ENCODE data around the gene PRKAG3. TPM values are rescaled to one million over a fixed set of nuclear protein-coding genes. Genes with fewer than 3 reads are reported as not detected.

Gene PRKAG3
- total RNA-seq, 2 experiments from 2014 or later, result not detected

- peaks cover 4% of the 10 kb centered on the region for H3K9me3 Mint-ChIP-seq (ENCODE audit: insufficient read depth)
- DNase-seq (no peak), ATAC-seq (no peak)
- ChIA-PET POLR2A (no interaction called here), CTCF (interaction anchor here (0.8 to 2.9 kb wide), 2 partner anchors 10 to 158 kb away, joined by 3 to 11 read pairs; no protein-coding TSS in a partner anchor)
- H3K36me3 Mint-ChIP-seq (ENCODE audit: low read depth), result no peaks in the 10 kb centered on the region
- no peak overlapping the region for H3K4me3 Mint-ChIP-seq
- no peak overlapping the region for H3K27ac Mint-ChIP-seq
- peaks cover 41% of the 10 kb centered on the region for H3K27me3 Mint-ChIP-seq (ENCODE audit: low read depth)
- H3K4me1 Mint-ChIP-seq (ENCODE audit: low read depth), result no peaks in the 10 kb centered on the region
These were observed 5.9 kb upstream of the PRKAG3 start for GRCh38 chr2:218837495-218837894.

- H3K27me3 Mint-ChIP-seq (ENCODE audit: low read depth), result peaks cover 40% of the 10 kb centered on the region
- POLR2A ChIA-PET, result no interaction called here
- H3K27ac Mint-ChIP-seq, result no peak overlapping the region
- DNase-seq (no peak), ATAC-seq (no peak)
- H3K36me3 Mint-ChIP-seq (ENCODE audit: low read depth), result no peaks in the 10 kb centered on the region
- peaks cover 4% of the 10 kb centered on the region for H3K9me3 Mint-ChIP-seq (ENCODE audit: insufficient read depth)
- H3K4me1 Mint-ChIP-seq (ENCODE audit: low read depth), result no peaks in the 10 kb centered on the region
- no peak overlapping the region for H3K4me3 Mint-ChIP-seq
- CTCF ChIA-PET, result no interaction called here
These were observed 3.1 kb upstream of the PRKAG3 start for GRCh38 chr2:218834685-218835084.

GRCh38 chr2:218833023-218833609, 1.5 kb upstream of the PRKAG3 start:
- Mint-ChIP-seq H3K4me1 (ENCODE audit: low read depth) (no peaks in the 10 kb centered on the region), H3K27ac (no peak overlapping the region), H3K27me3 (ENCODE audit: low read depth) (peaks cover 30% of the 10 kb centered on the region), H3K4me3 (no peak overlapping the region), H3K9me3 (ENCODE audit: insufficient read depth) (peaks cover 4% of the 10 kb centered on the region), H3K36me3 (ENCODE audit: low read depth) (no peaks in the 10 kb centered on the region)
- POLR2A ChIA-PET, result no interaction called here
- DNase-seq (no peak), ATAC-seq (no peak)
- CTCF ChIA-PET, result interaction anchor here (1.0 kb wide), 1 partner anchor 18 kb away, joined by 4 read pairs; no protein-coding TSS in a partner anchor

DNA sequence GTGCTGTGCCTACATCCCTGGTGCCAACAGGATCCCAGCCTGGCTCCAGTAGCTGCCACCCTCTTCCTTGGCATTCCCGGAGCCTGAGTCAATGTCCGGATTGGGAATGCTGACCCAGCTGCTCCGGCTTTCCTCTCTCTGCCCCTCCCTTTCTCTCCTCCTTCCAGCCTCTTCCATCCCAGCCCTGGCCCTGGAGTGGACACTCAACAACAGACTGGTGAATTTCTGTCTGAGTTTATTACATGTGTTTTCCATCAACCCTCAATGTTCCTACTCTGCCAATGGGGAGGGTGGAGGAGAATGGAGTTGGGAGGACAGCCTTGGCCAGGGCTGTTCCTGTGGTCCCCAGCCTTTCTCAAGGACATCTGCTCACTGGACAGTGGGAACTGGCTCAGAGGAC, 917 bp upstream of the PRKAG3 start:
- peaks cover 25% of the 10 kb centered on the region for H3K27me3 Mint-ChIP-seq (ENCODE audit: low read depth)
- H3K9me3 Mint-ChIP-seq (ENCODE audit: insufficient read depth), result peaks cover 2% of the 10 kb centered on the region
- no peaks in the 10 kb centered on the region for H3K4me1 Mint-ChIP-seq (ENCODE audit: low read depth)
- ChIA-PET POLR2A (no interaction called here), CTCF (no interaction called here)
- no peak overlapping the region for H3K4me3 Mint-ChIP-seq
- H3K36me3 Mint-ChIP-seq (ENCODE audit: low read depth), result no peaks in the 10 kb centered on the region
- no peak overlapping the region for H3K27ac Mint-ChIP-seq
- DNase-seq (no peak), ATAC-seq (no peak)

- ATAC-seq, result no peak
- ChIA-PET CTCF (no interaction called here), POLR2A (no interaction called here)
- Mint-ChIP-seq H3K27ac (no peak overlapping the region), H3K9me3 (ENCODE audit: insufficient read depth) (no peaks in the 10 kb centered on the region), H3K27me3 (ENCODE audit: low read depth) (peaks cover 22% of the 10 kb centered on the region), H3K4me3 (no peak overlapping the region), H3K36me3 (ENCODE audit: low read depth) (no peaks in the 10 kb centered on the region), H3K4me1 (ENCODE audit: low read depth) (no peaks in the 10 kb centered on the region)
- no peak for DNase-seq
These were observed 478 bp upstream of the PRKAG3 start for GRCh38 chr2:218832081-218832480.

DNA sequence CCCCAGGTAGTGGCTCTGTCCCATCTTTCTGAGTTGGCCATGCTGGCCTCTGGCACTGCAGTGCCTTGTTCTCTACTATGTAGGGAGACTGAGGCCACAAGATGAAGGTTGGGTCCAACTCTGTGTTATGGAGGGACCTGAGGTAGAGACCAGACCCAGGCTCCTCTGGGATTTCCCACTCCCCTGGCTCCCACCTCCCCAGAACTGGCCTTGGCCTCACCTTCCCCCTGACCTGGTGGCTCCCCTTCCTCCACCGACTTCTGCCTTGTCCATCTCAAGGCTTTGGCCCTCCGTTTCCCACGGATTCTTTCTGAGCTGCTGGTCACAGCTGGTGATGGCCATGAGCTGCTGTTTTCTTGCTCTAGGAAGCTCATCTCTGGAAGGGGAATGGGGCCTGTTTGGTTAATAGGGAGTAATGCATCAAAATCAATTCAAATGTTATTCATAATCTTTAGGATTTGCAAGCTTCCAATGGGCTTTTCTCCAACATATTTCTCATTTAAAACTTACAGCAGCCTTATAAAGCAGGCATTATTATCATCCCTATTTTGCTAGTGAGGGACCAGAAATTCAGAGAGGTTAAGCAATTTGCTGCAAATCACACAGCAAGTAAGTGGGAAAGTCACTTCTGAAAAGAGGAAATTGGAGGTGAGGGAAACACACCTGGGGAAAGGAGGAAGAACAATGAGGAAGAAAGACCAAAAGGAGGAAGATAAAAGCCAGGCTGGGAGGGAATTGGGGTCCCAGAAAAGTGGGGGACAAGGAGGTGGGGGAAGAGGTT, 887 bp downstream of the PRKAG3 start:
- ChIA-PET POLR2A (no interaction called here), CTCF (interaction anchor here (1.6 kb wide), 1 partner anchor 17 kb away, joined by 4 read pairs; no protein-coding TSS in a partner anchor)
- H3K4me1 Mint-ChIP-seq (ENCODE audit: low read depth), result no peaks in the 10 kb centered on the region
- H3K27ac Mint-ChIP-seq, result no peak overlapping the region
- H3K36me3 Mint-ChIP-seq (ENCODE audit: low read depth), result no peaks in the 10 kb centered on the region
- peaks cover 19% of the 10 kb centered on the region for H3K27me3 Mint-ChIP-seq (ENCODE audit: low read depth)
- DNase-seq, result no peak
- no peak overlapping the region for H3K4me3 Mint-ChIP-seq
- H3K9me3 Mint-ChIP-seq (ENCODE audit: insufficient read depth), result no peaks in the 10 kb centered on the region
- no peak for ATAC-seq

DNA sequence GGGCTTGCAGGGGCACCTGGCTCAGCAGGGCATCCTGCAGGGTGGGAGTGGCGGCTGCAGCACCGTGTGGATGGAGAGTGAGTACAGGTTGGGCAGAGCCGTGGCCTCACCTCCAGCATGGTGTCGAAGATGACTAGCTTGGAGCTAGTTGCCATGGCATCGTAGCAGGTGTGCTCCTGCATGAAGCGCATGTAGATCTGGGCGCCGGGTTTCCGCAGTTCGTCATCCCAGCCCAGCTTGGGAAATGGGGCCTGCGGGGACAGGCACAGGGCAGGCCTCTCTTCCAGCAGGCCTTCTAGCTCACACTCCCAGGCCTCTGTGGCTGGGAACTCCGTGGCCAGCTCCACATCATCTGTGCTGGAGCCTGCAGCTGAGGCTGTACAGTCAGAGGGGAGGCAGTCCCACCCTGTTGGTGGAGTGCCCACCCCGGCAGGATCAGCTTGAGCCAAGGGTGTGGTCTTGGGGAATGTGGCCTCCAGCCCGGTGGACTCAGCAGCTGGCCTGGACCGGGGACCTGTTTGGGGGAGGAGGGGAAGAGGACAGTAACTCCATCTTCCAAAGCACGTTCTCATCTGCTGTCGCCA, 1.6 kb downstream of the PRKAG3 start:
- Mint-ChIP-seq H3K27ac (no peak overlapping the region), H3K27me3 (ENCODE audit: low read depth) (peaks cover 17% of the 10 kb centered on the region), H3K4me1 (ENCODE audit: low read depth) (no peaks in the 10 kb centered on the region), H3K9me3 (ENCODE audit: insufficient read depth) (no peaks in the 10 kb centered on the region), H3K36me3 (ENCODE audit: low read depth) (no peaks in the 10 kb centered on the region), H3K4me3 (no peak overlapping the region)
- no peak for DNase-seq
- no peak for ATAC-seq
- CTCF ChIA-PET, result interaction anchor here (1.6 kb wide), 1 partner anchor 18 kb away, joined by 4 read pairs; no protein-coding TSS in a partner anchor
- POLR2A ChIA-PET, result no interaction called here

DNA sequence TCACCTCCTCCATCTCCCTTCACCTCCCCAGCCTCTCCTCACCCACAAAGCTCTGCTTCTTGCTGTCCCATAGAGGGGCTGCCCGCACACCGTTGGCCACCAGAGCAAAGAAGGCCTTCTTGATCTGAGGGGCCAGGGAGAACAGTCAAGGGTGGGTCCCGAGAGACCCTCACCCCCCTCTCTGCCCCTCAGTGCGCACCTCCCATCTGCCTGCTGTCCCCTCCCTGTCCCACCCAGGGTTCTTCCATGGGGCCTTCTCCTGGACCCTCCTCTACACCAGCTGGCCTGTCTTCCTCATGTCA, 3.2 kb downstream of the PRKAG3 start:
- CTCF ChIA-PET, result no interaction called here
- H3K9me3 Mint-ChIP-seq (ENCODE audit: insufficient read depth), result no peaks in the 10 kb centered on the region
- no peak for ATAC-seq

DNA sequence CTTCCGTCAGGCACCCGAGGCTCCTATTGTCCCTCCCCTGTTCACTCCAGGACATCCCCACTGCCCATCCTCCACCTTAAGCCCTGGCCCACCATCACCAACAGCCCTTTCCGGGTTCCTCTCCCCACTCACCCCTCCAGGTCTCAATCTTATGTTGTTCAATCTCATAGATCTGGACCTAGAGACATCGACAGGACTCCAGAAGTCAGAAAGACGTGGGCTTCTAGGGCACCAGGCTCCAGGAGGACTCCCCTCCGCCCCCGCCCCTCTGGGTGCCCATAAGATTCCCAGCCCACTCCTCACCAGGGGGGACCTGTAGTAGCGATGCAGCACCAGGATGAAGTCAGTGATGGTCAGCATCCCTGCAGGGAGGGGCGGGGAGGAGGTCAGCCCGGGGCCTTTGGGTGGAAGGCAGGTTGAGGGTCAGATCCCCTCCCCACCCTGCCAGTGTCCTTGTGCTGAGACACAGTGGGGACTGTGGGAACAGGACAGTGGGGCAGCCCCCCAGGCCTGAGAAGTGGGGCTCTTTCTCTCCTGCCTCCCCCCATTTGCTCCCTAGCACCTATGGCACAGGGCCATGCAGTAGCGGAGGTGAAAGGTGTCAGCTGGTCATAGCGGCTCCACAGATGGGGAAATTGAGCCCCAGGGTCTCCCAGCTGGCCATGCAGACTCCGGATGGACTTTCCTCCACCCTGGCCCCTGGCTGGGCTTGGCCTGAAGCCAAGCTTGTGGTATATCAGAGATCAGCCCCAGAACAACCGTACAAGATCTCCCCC, 3.7 kb downstream of the PRKAG3 start:
- DNase-seq (no peak), ATAC-seq (no peak)
- Mint-ChIP-seq H3K27ac (no peak overlapping the region), H3K9me3 (ENCODE audit: insufficient read depth) (no peaks in the 10 kb centered on the region), H3K4me3 (no peak overlapping the region), H3K27me3 (ENCODE audit: low read depth) (peaks cover 9% of the 10 kb centered on the region), H3K4me1 (ENCODE audit: low read depth) (no peaks in the 10 kb centered on the region), H3K36me3 (ENCODE audit: low read depth) (no peaks in the 10 kb centered on the region)
- POLR2A ChIA-PET, result interaction anchor here (0.6 kb wide), 1 partner anchor 130 kb away, joined by 3 read pairs; no protein-coding TSS in a partner anchor
- CTCF ChIA-PET, result no interaction called here

More for the DNA sequence above, 3.2 kb downstream of the PRKAG3 start:
- POLR2A ChIA-PET, result interaction anchor here (0.6 kb wide), 1 partner anchor 131 kb away, joined by 3 read pairs; no protein-coding TSS in a partner anchor
- Mint-ChIP-seq H3K27ac (no peak overlapping the region), H3K27me3 (ENCODE audit: low read depth) (peaks cover 11% of the 10 kb centered on the region), H3K4me1 (ENCODE audit: low read depth) (no peaks in the 10 kb centered on the region), H3K36me3 (ENCODE audit: low read depth) (no peaks in the 10 kb centered on the region), H3K4me3 (no peak overlapping the region)
- no peak for DNase-seq

DNA sequence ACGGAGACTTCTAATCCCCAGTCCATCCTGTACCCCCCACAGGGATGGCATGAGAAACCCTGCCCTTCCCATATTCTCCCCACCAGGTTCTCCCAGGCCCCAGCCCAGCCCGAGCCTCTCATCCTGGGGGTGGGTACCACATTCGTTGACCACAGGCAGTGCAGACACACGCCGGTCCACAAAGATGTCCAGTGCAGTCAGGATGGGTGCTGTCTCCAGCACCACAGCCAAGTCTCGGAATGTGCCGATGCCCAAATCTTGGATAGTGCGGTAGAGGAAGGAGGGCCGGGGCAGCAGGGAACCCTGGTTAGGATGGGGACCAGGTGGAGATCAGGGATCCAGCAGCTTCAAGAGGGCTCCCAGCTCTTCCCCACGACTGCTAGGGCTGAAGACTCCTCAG, 4.8 kb downstream of the PRKAG3 start:
- Mint-ChIP-seq H3K4me1 (ENCODE audit: low read depth) (no peaks in the 10 kb centered on the region), H3K4me3 (no peak overlapping the region), H3K27ac (no peak overlapping the region), H3K27me3 (ENCODE audit: low read depth) (peaks cover 3% of the 10 kb centered on the region), H3K36me3 (ENCODE audit: low read depth) (no peaks in the 10 kb centered on the region), H3K9me3 (ENCODE audit: insufficient read depth) (no peaks in the 10 kb centered on the region)
- ATAC-seq (no peak), DNase-seq (no peak)
- ChIA-PET CTCF (no interaction called here), POLR2A (no interaction called here)

- ChIA-PET POLR2A (no interaction called here), CTCF (no interaction called here)
- H3K27ac Mint-ChIP-seq, result no peak overlapping the region
- DNase-seq (no peak), ATAC-seq (no peak)
- H3K4me3 Mint-ChIP-seq, result no peak overlapping the region
- H3K27me3 Mint-ChIP-seq (ENCODE audit: low read depth), result no peaks in the 10 kb centered on the region
- H3K9me3 Mint-ChIP-seq (ENCODE audit: insufficient read depth), result no peaks in the 10 kb centered on the region
- no peaks in the 10 kb centered on the region for H3K36me3 Mint-ChIP-seq (ENCODE audit: low read depth)
- H3K4me1 Mint-ChIP-seq (ENCODE audit: low read depth), result no peaks in the 10 kb centered on the region
These were observed 7.6 kb downstream of the PRKAG3 start for GRCh38 chr2:218824004-218824403.

All from activated CD8-positive, alpha-beta T cell treated with anti-CD3 and anti-CD28 coated beads, Interleukin-2, amount 10 ng/mL, durations not matched to agents 7 days and 5 days (primary cell).